Chondrocyte (in vitro differentiated cells): ENCODE results near the gene RUNX3. TPM values are rescaled to one million over a fixed set of nuclear protein-coding genes. Genes with fewer than 3 reads are reported as not detected.

Source experiments
- DNase-seq: peaks from one replicate; pipeline ENCODE4 v3.0.0; 2021; ENCODE audit warnings: mixed read lengths, low spot score
- H3K27ac Mint-ChIP-seq: one replicate; pipeline ENCODE4 v1.8.0; 2021; ENCODE audit warnings: mild to moderate bottlenecking, moderate library complexity, mixed read lengths; ENCODE audit not compliant: unreplicated experiment
- H3K27me3 Mint-ChIP-seq: 2 replicates; pipeline ENCODE4 v1.8.0; 2021; ENCODE audit warnings: low read depth, mixed read lengths
- H3K36me3 Mint-ChIP-seq: 2 replicates; pipeline ENCODE4 v1.8.0; 2021; ENCODE audit warnings: low read depth, mixed read lengths
- H3K4me1 Mint-ChIP-seq: 2 replicates; pipeline ENCODE4 v1.8.0; 2021; ENCODE audit warnings: low read depth, mild to moderate bottlenecking, mixed read lengths
- H3K4me3 Mint-ChIP-seq: one replicate; pipeline ENCODE4 v1.8.0; 2021; ENCODE audit warnings: mild to moderate bottlenecking, moderate library complexity, mixed read lengths; ENCODE audit not compliant: unreplicated experiment
- H3K9me3 Mint-ChIP-seq: 2 replicates; pipeline ENCODE4 v1.8.0; 2021; ENCODE audit warnings: low read depth, mixed read lengths
- CTCF ChIP-seq: fragments of 200-600 bp; sonication (generic); IDR thresholded peaks from 2 replicates; pipeline ENCODE4 v1.5.0; 2021; ENCODE audit warnings: antibody characterized with exemption, mild to moderate bottlenecking, moderate library complexity
- total RNA-seq: library from RNA; stranded (reverse); gene quantifications from 3 replicates; pipeline ENCODE4 v1.2.1, GENCODE V29; 2021

RUNX3 gene
- total RNA-seq, 1 donor from 2014 or later: 1.8 TPM

GRCh38 chr1:24936684-24937083 is 6.6 kb upstream of the RUNX3 start:
- no peaks in the 10 kb centered on the region for H3K4me1 Mint-ChIP-seq
- no peak overlapping the region for H3K27ac Mint-ChIP-seq

GRCh38 chr1:24935615-24936484 is 5.8 kb upstream of the RUNX3 start:
- Mint-ChIP-seq H3K9me3 (no peaks in the 10 kb centered on the region), H3K4me1 (peaks cover 5% of the 10 kb centered on the region), H3K4me3 (no peak overlapping the region), H3K27me3 (peaks cover 30% of the 10 kb centered on the region), H3K36me3 (no peaks in the 10 kb centered on the region), H3K27ac (no peak overlapping the region)
- TF ChIP-seq CTCF: no peak
- DNase-seq: no peak

More at GRCh38 chr1:24936684-24937083, 6.6 kb upstream of the RUNX3 start:
- H3K36me3 Mint-ChIP-seq: no peaks in the 10 kb centered on the region
- no peak for DNase-seq
- H3K4me3 Mint-ChIP-seq: no peak overlapping the region
- peaks cover 24% of the 10 kb centered on the region for H3K27me3 Mint-ChIP-seq
- no peak for TF ChIP-seq CTCF
- H3K9me3 Mint-ChIP-seq: no peaks in the 10 kb centered on the region

- no peak for DNase-seq
- H3K4me3 Mint-ChIP-seq: no peak overlapping the region
- no peaks in the 10 kb centered on the region for H3K36me3 Mint-ChIP-seq
- H3K27ac Mint-ChIP-seq: no peak overlapping the region
- H3K27me3 Mint-ChIP-seq: peaks cover 33% of the 10 kb centered on the region
- H3K9me3 Mint-ChIP-seq: no peaks in the 10 kb centered on the region
- TF ChIP-seq CTCF: no peak
- peaks cover 5% of the 10 kb centered on the region for H3K4me1 Mint-ChIP-seq
Measured at GRCh38 chr1:24935196-24935526, 5.1 kb upstream of the RUNX3 start.

GRCh38 chr1:24934310-24935195 is 4.5 kb upstream of the RUNX3 start:
- TF ChIP-seq CTCF: no peak
- Mint-ChIP-seq H3K4me1 (peaks cover 5% of the 10 kb centered on the region), H3K27ac (no peak overlapping the region), H3K9me3 (no peaks in the 10 kb centered on the region), H3K4me3 (no peak overlapping the region), H3K36me3 (no peaks in the 10 kb centered on the region), H3K27me3 (peaks cover 33% of the 10 kb centered on the region)
- no peak for DNase-seq

- DNase-seq: no peak
- no peak for TF ChIP-seq CTCF
- H3K4me1 Mint-ChIP-seq: peaks cover 6% of the 10 kb centered on the region
- no peak overlapping the region for H3K4me3 Mint-ChIP-seq
- H3K27ac Mint-ChIP-seq: no peak overlapping the region
- peaks cover 41% of the 10 kb centered on the region for H3K27me3 Mint-ChIP-seq
- H3K36me3 Mint-ChIP-seq: no peaks in the 10 kb centered on the region
- H3K9me3 Mint-ChIP-seq: no peaks in the 10 kb centered on the region
Measured at GRCh38 chr1:24933468-24933867, 3.4 kb upstream of the RUNX3 start.
